Sigmoid colon (tissue), 4 donors: Measurements from ENCODE around the gene ETV3.

Experiments used
- POLR2A ChIP-seq, 2 donors: fragments of 450-650 bp; IDR thresholded peaks; one replicate each; pipeline ENCODE4 v1.6.1; 2016; ENCODE audit warnings: antibody characterized with exemption in 2 of 2, mild to moderate bottlenecking in 2 of 2, moderate library complexity in 2 of 2
- POLR2AphosphoS5 ChIP-seq, 4 donors: sonication (generic); formaldehyde crosslinking; IDR thresholded peaks; one replicate each; pipeline ENCODE4 v1.6.1; 2017; ENCODE audit warnings: antibody characterized with exemption in 4 of 4
- TF ChIP-seq, protein P1 (sequence below), 4 experiments: fragments of 450-650 bp in 3 of 4; fragments of 200-600 bp in 1 of 4; IDR thresholded peaks; one replicate each; pipeline ENCODE4 v1.5.1; 2016 to 2019; ENCODE audit warnings: antibody characterized with exemption in 4 of 4, mild to moderate bottlenecking in 3 of 4, moderate library complexity in 2 of 4

DNA sequence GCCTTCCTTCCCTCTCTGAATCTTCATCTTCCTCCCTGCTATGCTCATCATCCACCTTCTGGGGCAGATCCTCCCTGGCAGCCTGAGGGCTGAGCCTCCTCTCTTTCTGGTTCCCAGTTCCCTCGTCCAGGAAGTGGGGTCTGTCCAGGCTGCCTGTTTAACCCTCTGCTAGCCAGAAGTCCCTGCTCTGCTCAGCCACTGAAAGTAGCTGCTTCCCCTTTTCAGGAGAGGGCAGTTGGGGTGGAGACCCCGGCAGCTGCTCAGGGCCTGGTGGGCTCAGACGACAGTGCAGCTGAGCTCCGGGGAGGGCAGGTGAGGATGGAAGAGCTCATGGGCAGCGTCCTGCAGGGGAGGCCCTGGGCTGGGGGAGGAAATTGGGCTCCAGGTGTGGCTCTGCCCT, 43.1 kb upstream of the ETV3 start:
- no peak for TF ChIP-seq POLR2A (IDR thresholded peaks at IDR 0.05)
- TF ChIP-seq, protein P1, sequence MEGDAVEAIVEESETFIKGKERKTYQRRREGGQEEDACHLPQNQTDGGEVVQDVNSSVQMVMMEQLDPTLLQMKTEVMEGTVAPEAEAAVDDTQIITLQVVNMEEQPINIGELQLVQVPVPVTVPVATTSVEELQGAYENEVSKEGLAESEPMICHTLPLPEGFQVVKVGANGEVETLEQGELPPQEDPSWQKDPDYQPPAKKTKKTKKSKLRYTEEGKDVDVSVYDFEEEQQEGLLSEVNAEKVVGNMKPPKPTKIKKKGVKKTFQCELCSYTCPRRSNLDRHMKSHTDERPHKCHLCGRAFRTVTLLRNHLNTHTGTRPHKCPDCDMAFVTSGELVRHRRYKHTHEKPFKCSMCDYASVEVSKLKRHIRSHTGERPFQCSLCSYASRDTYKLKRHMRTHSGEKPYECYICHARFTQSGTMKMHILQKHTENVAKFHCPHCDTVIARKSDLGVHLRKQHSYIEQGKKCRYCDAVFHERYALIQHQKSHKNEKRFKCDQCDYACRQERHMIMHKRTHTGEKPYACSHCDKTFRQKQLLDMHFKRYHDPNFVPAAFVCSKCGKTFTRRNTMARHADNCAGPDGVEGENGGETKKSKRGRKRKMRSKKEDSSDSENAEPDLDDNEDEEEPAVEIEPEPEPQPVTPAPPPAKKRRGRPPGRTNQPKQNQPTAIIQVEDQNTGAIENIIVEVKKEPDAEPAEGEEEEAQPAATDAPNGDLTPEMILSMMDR (IDR thresholded peaks at IDR 0.05), result no peak
- TF ChIP-seq POLR2AphosphoS5 (IDR thresholded peaks at IDR 0.05), result no peak
